Dermis microvascular lymphatic vessel endothelial cell (primary cell): ENCODE results near the gene PTGR3. TPM values are rescaled to one million over a fixed set of nuclear protein-coding genes. Genes with fewer than 3 reads are reported as not detected.

Experiments used
- DNase-seq, 2 donors: peaks; one replicate each; pipeline versions ENCODE4 v3.0.0 to v3.0.0-alpha.2; 2010; ENCODE audit warnings: low read depth in 2 of 2
- total RNA-seq: library from RNA; depleted of rRNA; stranded (reverse); fragments of >200 nt; gene quantifications from 2 replicates; pipeline ENCODE4 v1.2.1, GENCODE V29; 2014

PTGR3 gene
- total RNA-seq, 1 donor from 2014 or later, result 9.1 TPM

DNA sequence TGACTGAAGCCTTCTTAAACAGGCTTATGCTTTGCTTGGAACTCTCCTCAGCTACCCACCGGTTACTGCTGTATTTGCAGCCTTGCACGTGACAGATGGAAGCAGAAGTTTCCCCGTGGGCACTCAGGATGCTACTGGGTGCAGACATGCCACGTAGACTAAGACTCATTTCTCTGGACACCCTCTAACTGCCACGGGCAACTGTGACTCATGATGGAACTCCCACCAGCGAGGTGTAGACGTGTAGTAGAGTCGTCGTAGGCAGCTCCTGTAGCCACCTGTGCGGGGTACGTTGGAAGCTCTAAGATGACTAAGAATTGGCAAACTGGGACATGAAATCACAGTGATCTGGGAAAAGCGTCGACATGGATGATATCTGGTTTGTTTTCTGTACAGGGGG, 29.2 kb upstream of the PTGR3 start:
- peak in 1 of 2 donors; percentile 23 for DNase-seq

DNA sequence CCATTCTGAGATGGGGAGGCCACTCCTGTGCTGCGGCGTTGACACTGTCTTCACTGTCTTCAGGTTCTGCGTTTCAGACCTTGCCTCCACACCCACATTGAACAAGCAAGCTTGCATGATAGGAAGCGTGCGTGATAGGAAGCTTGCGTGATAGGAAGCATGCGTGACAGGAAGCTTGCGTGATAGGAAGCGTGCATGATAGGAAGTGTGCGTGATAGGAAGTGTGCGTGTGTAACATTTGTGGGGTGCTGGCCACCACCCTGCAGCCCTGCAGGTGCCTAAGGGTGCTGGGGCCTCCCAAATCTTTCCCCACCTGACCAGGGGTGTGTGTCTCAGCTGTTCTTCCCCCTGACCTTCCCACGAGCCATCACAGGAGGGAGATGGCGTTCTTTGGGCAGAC, 27.0 kb upstream of the PTGR3 start:
- no peak for DNase-seq

DNA sequence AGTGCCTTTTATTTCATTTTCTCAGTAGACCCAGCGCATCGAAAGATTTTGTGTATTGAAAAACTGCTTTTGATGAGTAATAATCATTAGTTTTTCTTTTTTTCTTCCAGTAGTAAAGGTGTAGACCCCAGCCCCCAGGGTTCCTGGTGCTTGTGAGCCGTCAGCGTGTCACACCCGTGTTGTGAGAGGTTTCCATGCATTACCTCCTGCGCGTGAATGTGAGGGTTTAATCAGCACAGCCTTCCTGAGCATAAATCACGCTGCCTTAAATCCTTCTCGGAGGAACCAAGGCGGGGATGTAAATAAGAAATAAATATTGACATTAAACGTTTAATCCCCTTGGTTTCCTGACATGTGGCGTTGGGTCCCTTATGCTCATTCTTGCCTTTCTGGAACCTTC, 26.0 kb upstream of the PTGR3 start:
- DNase-seq, result no peak

DNA sequence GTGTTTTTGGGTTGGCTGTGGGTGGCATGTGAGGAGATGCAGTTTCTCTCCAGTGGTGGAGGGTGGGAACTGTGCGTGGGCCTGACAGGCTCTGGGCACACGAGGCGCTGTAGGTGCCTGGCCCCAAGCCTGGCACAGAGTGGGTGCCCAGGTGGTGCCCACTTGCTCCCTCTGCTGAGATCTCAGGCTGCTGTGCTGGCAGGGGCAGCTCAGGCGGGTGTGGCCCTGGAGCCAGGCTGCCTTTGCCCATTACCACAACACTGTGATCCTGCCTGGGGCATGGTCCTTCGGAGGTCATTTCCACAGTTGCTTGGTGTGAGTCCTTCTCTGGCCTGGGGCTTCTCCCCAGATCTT, 22.1 kb upstream of the PTGR3 start:
- DNase-seq, result no peak

DNA sequence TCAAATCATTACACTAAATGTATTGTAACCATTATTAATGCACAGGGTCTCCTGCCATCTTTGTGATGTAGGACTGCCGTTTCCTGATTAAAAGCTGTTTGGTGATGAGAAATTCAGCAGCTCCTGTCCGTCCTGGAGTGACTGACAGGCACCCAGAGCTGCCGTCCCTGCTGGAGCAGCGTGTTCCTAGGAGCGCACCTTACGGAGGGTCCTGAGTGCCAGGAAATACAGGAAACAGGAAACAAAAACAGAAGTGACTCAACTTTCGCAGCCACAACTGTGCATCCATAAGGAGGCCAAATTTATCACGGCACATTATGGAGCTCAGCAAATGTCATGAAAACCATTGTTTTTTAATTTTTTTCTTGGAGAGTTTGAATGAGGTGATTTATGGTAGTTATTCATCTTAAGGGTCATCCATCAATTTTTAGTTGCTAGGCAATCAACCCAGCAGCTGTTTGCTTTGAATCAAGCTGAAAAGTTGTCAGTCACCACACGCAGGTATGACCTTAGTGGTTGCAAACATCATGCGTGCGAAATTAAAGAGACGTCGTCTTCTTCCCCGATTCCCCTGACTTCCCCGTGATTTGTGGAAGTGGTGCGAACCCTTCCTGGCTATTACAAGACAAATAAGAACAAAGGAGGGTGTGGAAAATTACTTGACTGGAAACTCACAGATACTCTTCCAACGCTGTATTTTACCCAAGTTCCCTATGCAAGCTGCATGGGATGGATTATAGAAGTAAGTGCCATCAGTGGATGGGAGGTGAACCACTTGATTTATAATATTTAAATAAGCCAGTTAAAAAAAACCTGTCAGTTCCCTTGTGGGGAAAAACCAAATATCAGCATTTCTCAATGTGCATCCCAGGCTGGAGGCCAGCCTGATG, 21.5 kb upstream of the PTGR3 start:
- peak in 1 of 2 donors; percentile 84 for DNase-seq

DNA sequence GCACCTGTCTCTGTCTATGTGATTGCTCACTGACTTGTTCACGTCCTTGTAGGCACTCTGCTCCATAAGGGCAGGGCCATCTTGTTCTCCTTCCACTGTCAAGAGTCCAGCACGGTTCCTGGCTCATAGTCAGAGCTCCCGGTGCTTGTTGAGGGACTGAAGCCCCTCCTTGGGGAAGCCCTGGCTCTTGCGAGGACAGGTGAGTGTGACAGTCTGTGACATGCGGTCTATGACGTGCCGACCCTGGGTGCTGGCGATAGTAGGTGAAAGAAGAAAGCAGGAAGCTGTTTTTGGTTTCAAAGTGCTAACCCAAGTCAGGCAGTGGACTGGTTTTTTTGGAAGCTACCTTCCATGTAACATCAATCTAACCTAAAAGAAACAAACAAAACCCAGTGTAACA, 20.5 kb upstream of the PTGR3 start:
- no peak for DNase-seq

DNA sequence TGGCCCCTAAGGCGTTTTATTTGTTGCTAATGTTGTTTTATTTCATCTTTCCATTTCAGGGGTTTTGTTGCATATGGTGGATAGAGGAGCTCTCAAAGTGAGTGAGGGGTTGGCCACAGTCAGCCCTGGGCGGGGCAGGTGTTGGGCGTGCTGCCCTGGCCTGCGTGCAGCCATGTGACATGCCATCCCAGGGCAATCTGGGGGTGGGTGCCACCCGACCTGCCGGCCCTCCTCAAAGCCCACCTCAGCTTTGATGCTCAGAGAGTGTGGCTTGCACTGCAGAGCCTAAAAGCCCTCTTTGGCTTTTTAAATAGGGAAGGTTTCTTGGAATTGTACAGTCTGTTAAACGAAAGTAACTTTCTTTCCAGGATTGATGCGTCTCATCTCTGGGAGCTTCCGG, 20.0 kb upstream of the PTGR3 start:
- no peak for DNase-seq

DNA sequence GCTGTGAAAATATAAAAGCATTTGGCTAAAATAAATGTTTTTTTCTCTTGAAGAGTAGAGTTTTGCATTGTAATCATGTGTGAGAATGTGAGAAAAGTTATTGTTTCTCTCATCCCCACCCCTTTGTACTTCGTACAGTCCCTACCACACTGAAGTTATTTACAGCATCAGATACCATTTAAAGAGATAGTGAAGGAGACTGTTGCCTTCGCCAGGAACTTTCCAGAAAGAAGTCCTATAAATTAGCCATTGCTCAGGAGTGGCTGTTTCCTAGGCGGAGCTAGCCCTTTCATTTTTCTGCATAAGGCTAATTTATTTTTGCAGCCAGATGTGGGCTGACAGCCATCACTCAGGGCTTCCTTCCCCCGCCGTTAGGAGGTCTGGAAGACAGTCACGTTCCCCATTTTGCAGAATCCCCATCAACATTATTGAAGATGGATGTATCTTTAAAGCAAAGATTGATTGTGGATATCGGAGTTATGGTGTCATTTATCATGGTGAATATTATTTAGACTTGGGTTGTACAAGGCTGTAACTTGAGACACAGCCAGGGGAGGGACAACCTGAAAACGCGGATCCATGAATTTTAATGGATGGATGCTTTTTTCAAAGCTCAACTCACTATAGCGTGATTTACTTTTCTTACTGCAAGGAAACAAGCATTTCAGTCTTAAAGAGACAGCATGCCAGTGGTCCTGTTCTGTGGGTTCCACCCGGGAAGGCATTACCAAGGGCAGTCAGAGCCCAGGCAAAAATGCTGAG, 18.8 kb upstream of the PTGR3 start:
- no peak for DNase-seq

DNA sequence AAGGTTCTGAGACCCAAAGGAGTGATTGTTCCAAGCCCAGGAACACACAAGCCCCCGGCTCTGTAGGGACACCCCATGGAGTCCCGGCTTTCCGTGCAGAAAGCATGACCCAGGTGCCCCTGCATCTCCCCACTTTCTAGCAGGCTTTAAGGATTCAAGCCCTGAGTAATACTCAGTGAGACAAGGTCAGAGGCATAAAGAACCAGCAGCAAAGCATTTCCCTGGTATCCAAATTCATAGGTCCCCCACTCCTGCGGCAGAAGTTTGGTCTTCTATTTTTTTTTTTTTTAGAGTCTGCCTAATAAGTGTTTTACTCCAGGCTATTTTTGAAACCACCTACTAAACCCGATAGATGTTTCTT, 18.0 kb upstream of the PTGR3 start:
- DNase-seq, result no peak

DNA sequence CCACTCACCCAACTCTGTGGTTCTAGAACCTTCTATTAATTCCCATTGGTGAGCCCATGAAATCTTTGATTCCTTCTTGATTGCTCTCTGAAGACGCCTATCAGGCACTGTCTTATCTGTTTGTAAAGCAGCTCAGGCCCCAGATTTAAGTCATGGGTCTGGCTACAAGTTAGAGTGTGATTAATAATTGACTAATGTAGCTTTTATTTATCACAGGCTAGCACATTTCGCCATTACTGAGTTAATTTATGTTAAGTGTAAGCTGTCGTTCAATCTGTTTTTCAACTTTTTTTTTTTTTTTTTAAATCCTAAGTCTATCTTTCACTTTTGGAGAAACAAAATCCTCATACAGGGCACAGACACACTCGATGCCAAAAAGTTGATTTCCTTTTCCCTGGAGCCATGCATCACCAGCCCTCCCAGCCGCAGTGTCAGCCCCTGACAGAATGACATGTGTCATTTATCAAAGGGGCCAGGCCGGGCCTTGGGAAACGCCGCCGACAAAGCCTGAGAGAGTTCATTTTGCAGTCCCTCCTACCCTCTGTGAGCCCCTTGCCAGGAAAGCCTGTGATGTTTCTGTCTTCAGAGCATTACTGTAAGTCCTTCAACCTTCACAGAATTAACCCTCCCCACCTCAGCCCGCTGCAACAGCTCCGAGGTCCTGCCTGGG, 17.5 kb upstream of the PTGR3 start:
- DNase-seq, result no peak

DNA sequence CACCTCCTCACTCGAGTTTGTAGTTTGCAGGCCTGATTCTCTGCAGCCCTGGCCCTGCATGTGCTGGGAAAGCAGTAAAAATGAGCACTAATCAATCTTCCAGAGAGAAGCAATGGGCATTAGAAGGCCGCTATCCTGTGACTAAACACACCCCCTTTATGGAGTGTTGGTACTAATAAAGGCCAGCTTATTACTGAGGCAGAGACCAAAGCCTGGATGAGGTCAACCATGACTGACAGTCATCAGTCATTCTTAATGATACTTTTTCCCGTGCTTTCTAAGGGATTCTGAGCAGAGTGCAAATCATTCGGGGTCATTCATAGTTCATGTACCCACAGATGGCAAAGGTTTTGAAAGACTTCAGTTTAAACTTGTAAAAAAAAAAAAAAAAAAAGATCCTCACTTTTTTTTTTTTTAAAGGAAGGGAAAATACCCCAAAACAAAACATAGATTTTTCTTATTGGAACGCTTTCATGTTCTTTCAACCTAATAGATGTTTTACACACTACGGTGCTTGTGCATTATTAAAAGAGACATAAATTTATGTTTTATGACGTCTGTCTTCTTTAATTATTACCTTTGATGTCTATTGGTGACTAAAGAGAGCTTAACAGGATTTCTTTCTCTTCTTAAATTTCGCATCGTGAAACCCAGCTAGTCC, 14.9 kb upstream of the PTGR3 start:
- no peak for DNase-seq

DNA sequence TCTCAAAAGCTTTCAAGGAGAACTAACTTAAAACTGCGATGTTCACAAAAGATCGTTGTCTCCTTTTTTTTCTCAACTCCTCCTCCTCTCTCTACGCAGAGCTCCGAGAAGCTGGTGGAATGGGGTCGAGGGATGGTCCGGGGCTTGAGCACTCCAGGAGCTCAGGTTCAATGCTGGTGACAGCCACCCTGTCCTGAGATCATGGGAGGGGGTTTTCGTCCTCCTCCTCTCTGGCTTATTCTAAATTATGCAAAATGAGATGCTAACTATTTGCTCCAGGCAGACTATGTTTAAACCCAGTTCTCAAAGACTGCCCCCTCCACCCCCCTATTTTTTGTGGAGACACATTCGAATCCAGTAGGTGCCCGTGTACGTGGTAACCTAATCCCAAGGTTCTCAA, 13.5 kb upstream of the PTGR3 start:
- no peak for DNase-seq

DNA sequence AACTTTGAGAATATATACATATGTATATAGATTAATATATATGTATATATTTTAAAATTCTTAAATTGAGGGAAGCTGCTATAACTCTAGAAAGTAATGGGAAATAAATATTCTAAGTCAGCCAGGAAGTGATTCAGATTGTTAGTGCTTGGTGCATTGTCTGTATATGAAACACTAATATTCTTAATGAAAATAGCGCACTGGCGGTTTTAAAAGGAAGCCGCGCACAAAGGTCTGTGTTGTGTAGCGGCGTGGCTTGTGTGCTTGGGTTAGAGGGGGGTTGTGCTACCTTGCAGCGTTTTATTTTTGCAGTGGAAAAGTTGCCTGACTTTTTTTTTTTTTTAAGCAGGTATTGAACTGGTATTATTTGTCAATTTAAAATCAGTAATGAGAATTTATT, 13.0 kb upstream of the PTGR3 start:
- DNase-seq, result peak in 1 of 2 donors; percentile 71

DNA sequence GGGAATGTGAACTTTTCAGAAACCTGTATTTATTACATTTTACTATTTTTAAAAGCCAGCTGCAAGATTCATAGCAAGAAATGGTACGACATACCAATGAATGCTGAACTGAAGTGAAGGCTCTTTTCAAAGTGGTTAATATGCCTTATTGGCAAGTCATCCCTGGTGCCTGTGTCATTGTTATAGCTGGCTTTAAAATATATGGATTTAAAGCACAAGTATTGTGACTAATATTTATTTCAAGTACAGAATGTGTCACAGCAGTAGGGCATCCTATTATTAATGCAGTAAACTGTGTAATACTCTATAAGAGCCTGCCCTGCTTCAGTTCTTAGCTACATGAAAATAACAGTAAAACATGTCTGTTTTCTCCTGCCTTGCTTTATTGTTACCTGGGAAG, 12.5 kb upstream of the PTGR3 start:
- DNase-seq, result no peak

DNA sequence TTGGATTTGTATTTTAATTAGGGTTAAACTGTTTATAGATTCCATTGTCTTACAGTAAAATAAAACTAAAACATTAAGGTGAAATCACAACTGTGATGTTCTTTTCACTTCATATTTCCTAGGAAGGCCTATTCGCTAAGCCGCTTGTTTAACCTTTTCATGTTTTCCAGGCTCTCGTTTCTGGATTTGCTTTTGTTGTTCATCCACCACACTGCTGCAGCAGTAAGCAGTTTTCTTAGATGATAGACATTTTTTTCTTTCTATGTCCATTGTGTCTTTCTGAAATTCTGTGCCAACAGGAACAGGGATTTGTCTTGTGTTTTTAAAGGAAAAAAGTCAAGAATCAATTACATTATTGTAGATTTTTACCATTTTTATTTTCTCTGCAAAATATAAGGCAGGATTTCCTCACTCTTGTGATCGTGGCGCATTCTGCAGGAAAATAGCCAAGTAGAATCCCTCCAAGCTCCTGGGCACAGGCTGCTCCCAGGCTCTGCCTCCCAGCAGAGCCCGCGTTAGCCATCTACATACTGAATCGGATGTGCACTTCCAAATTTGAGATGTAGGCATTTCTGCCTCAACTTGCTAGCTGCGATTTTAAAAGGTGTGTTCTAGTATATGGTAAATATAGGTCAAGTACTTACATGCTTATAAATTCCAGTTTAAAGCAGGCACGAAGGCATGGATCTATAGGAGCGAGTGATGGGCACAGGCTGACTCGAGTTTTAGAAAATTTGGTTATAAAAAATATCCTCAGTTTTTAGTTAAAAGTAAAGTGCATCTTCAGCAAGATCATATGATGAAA, 11.8 kb upstream of the PTGR3 start:
- DNase-seq, result no peak

DNA sequence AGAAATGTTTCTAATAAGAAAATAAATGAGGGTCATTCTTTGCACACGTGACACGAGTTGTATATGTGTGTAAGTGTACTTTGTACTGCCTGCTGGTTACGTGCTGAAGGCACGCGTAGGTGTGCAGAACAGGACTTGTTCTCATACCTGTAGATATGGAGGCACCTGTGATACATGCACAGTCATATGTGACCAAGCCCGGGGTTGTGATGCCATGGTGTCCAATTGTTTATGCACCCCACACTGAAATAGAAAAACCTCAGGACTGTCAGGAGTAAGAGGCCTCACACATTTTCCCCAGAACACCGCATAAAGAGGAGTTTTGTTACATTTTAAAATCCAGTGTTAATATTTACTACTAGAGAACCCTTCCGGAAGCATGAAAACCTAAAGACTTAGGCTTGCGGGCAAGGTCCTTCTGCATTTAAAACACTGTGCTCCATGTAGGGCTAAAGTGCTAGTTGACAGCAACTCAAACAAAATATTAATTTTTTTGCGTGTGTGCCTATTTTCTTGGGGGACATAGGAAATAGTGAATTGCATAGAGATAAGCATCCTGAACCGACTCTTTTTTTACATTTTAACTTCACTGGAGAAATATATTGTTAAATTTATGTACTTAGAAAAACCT, 10.9 kb upstream of the PTGR3 start:
- no peak for DNase-seq

DNA sequence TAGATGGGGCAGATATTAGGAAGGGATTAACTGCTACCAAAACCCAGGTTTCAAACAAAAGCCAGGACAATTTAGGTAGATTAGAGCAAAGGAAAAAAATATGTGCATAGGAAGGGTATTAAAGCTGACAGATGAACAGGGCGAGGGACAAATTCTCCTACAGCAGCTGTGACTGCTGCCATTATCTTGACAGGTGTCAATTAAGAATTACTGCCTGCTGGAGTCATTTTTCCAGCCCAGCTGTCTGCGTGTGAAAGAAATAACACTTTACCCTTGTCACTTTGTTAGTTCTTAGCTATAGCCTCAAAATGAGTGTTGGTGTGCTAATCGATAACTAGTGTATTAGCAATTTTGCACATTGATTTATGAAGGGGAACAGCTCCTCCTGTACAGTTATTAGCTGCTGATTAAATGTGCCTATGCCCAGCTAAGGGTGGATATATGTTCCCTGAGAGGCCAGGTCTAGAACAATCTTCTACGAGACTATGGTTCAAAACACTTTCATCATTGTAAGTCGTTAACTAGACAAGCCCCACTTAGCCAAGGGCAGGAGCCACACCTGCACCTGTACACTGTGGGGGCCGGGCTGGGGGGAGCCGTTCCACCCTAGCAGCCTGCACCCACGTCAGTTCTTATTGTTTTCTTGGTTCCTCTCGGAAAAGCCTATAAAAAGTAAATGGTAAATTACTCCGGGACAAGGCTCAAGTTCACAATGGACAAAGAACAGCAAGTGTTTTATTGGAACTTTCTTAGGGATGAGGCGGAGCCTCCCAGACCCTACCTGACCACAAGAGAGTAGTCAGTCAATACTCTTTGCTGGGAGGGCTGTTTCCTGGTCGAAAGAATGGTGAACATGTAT, 9.4 kb upstream of the PTGR3 start:
- DNase-seq, result no peak

DNA sequence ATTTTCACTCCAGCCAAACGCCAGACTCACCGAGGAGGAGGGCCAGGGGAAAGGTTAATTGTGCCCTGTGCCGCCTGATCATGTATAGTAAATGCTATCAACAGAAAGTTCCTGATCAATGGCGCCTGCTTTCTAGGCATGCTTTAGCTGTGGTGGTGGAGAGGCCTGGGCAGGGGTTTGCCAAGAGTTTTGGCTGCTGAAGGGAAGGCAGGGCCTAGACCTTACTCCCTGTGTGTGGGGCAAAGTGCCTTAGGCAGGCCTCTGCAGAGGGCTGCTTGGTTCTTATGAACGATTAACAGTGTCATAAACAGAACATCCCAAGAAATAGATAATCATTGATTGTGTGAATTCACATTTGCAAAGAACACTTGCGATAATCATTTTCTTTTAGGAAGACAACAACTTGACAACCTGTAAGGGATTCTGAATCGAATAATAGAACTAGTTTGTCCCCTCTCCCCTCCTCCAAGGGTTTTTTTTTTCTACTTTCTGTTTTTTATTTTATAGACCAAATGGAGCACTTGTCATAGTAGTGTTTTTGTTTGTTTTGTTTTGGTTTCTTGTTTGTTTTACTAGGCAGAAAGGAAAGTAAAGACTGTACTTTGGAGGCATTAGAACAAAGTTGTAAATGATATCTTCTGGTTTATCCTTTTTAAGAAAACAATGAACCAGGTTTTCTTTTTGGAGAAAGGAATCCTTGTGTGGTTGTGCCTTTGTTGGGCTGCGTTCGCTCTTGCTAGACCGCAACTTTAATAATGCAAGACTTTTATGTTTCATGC, 8.2 kb upstream of the PTGR3 start:
- DNase-seq, result no peak
